ENCODE data around the gene HEBP2.

HEBP2 gene

GRCh38 chr6:138455746-138456400 is 51.9 kb downstream of the HEBP2 start:
- peak; percentile 49 for DNase-seq

- DNase-seq, result no peak
These were observed 52.4 kb downstream of the HEBP2 start for GRCh38 chr6:138456401-138456790.

GRCh38 chr6:138461647-138462046 is 57.6 kb downstream of the HEBP2 start:
- no peak for DNase-seq

GRCh38 chr6:138464085-138464484 is 60.1 kb downstream of the HEBP2 start:
- no peak for DNase-seq

- no peak for DNase-seq
These were observed 61.1 kb downstream of the HEBP2 start for GRCh38 chr6:138465007-138465645.

GRCh38 chr6:138467901-138468300 is 63.9 kb downstream of the HEBP2 start:
- DNase-seq, result no peak

GRCh38 chr6:138468320-138469015 is 64.4 kb downstream of the HEBP2 start:
- no peak for DNase-seq
